CD4-positive, alpha-beta T cell treated with Interleukin-6 for 4 hours (primary cell): ENCODE results near the gene MMEL1.
A peak's percentile ranks its signal among the peaks of the same experiment; 100 is the strongest.
"Not testable (repeated sequence)": the region's sequence is repeated elsewhere in the genome, so short reads cannot be mapped to it uniquely, and the experiment has no call there.

ENCODE experiments used
- DNase-seq: peaks from one replicate; pipeline ENCODE4 v3.0.0-alpha.2; 2020; ENCODE audit warnings: mixed read lengths

MMEL1 gene

GRCh38 chr1:2568187-2568816 lies 64.5 kb downstream of the MMEL1 start:
- DNase-seq: not testable (repeated sequence)

GRCh38 chr1:2567083-2567679 lies 65.6 kb downstream of the MMEL1 start:
- no peak for DNase-seq

DNA sequence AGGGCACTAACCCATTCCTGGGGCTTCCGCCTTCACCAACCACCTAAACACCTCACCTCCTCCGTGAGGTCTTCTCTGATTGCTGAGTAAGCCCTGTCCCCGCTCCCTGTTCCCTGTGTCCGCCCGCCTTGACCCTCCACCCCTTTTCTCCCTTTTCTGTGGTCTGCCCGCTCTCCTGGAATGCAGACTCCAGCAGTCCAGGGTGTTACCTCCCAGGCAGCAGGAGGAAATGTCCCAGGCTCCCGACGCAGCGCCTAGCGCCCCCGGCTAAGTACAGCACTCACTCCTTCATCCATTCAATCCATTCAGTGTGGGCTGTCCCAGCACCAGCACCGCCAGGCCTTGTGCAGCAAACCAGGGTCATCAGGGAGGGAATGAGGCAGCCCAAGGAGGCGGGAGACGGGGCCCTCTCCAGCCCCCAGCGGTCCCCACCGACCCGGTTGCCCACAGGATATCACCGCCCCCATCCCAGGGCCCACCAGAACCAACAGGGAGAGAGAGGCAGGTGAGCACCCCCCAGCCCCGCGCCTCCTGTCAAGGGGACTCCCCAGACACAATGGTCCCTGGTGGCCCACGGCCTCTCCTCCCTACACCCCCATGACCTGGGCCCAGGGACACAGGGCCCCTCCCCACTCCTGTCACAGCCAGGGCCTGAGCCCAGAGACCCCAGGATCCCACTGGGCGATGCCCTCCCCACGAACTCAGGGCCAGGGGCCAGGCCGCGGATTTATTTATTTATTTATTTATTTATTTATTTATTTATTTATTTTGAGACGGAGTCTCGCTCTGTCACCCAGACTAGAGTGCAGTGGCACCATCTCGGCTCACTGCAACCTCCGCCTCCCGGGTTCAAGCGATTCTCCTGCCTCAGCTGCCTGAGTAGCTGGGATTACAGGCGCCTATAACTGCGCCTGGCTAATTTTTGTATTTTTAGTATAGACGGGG lies 66.4 kb downstream of the MMEL1 start:
- DNase-seq: no peak

DNA sequence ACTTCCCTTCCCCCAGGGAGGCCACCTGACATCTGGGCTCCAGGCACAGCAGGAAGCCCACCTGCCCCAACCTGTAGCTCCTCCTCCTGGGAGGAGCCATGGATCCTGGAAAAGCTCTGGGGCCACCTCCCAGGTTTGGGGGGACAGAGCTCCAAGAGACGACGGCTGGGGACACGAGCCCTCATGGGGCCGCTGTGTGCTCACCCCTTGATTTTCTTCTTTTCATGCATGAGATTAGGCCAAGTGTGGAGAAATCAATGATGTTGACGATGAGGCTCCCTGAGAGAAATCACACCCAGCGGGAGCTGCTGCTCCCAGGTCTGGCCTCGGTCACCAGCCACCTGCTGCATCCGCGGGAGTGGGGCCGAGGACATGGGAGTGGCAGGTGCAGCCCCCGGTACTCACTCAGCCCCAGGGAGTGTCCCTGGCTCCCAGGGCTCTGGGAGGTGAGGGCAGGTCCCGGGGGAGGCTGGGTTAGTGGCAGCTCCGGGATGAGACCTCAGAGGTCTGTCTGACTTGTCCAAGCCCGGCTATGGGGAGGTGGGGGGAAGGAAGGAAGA lies 67.9 kb downstream of the MMEL1 start:
- no peak for DNase-seq

GRCh38 chr1:2564006-2564814 lies 68.6 kb downstream of the MMEL1 start:
- no peak for DNase-seq

DNA sequence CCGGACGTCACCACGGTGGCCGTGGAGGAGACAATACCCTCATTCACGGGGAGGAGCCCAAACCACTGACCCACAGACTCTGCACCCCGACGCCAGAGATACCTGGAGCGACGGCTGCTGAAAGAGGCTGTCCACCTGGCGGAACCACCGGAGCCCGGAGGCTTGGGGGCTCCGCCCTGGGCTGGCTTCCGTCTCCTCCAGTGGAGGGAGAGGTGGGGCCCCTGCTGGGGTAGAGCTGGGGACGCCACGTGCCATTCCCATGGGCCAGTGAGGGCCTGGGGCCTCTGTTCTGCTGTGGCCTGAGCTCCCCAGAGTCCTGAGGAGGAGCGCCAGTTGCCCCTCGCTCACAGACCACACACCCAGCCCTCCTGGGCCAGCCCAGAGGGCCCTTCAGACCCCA lies 69.6 kb downstream of the MMEL1 start:
- no peak for DNase-seq

DNA sequence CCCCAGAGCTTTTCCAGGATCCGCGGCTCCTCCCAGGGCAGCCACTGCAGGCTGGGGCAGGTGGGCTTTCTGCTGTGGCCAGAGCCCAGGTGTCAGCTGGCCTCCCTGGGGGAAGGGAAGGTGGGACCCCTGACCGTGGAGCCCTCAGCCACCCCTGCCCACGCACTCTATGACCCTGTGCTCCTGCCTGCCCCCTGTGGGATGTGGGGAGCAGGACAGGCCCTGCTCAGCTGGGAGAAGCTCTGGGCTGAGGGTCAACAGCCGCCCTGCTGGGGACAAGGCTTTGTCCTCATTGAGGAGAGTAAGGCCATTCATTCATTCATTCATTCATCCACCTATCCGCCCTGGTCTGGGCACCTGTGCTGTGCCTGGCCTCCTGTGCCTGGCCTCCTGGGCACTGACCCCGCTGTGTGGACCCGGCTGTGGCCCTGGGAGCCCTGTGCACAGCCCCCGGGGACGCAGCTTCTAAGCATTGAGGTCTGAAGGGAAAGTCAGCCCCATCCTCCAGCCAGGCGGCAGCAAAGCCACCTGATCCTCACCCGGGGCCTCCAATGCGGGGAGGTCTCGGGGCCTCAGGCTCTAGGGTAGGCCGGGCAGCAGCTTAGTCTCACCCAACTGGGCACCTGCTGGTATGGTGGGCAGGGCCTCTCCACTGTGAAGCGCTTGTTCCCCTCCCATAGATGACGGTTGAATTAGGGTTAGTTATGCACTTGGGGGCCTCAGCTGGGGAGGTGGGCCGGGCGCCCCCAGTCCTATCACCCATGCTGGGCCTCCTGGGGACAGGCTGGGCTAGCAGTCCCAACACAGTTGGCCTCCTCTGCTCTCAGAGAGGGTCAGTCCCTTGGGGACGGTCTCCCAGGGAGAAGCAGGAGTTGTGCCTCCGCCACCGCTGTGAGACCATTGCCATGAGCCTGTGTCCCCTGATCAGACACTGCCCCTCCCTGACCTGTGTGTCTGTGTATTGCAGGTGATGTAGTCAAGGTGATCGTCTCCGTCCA lies 70.6 kb downstream of the MMEL1 start:
- DNase-seq: peak; percentile 34

DNA sequence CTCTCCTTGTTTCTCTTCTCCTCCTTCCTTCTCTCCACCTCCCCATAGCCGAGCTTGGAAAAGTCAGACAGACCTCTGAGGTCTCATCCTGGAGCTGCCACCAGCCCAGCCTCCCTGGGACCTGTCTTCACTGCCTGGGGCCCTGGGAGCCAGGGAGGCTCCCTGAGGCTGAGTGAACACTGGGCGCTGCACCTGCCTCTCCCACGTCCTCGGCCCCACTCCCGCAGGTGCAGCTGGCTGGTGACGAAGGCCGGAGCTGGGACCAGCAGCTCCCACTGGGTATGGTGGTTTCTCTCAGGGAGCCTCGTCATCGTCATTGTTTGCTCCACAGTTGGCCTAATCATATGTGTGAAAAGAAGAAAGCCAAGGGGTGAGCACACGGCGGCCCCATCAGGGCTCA lies 71.4 kb downstream of the MMEL1 start:
- DNase-seq: no peak

- DNase-seq: no peak
Measured at GRCh38 chr1:2560299-2561073, 72.3 kb downstream of the MMEL1 start.

DNA sequence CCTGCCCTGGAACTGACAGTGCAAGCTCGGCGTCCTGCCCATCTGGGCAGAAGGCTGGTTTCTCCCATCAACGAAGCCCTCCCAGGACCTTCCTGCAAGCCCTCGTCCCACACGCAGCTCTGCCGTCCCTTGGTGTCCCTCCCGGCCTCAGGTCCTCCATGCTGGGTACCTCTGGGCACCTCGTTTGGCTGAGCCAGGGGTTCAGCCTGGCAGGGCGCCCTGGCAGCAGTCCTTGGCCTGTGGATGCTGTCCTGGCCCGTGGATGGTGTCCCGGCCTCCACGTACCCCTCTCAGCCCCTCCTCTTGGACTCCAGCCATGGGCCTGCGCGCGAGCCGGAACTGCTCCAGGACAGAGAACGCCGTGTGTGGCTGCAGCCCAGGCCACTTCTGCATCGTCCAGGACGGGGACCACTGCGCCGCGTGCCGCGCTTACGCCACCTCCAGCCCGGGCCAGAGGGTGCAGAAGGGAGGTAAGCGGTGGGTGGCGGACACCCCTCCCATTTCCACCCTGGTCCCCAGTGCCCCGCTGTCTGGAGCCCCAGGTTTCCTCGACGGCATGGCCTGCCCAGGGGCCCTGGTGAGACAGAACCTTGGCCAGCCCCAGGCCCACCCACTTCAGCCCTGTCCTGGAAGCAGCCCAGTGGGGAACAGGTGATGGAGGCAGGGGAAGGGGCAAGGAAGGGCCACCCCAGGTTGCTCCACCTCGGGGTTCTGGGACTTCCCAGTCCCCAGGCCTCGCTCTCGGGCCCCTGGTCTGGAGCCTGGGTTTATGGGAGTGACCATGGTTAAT lies 73.1 kb downstream of the MMEL1 start:
- no peak for DNase-seq

GRCh38 chr1:2558861-2559260 lies 74.0 kb downstream of the MMEL1 start:
- DNase-seq: no peak

GRCh38 chr1:2558420-2558819 lies 74.4 kb downstream of the MMEL1 start:
- no peak for DNase-seq

- DNase-seq: no peak
Measured at GRCh38 chr1:2557482-2558400, 75.1 kb downstream of the MMEL1 start.

GRCh38 chr1:2556678-2557481 lies 75.9 kb downstream of the MMEL1 start:
- peak; percentile 56 for DNase-seq

- DNase-seq: peak; percentile 80
Measured at GRCh38 chr1:2556277-2556677, 76.5 kb downstream of the MMEL1 start, which contains the start of gene TNFRSF14. TSS of gene TNFRSF14 (plus strand) at chr1:2556371. CDS start at chr1:2556665, 294 bp downstream.

DNA sequence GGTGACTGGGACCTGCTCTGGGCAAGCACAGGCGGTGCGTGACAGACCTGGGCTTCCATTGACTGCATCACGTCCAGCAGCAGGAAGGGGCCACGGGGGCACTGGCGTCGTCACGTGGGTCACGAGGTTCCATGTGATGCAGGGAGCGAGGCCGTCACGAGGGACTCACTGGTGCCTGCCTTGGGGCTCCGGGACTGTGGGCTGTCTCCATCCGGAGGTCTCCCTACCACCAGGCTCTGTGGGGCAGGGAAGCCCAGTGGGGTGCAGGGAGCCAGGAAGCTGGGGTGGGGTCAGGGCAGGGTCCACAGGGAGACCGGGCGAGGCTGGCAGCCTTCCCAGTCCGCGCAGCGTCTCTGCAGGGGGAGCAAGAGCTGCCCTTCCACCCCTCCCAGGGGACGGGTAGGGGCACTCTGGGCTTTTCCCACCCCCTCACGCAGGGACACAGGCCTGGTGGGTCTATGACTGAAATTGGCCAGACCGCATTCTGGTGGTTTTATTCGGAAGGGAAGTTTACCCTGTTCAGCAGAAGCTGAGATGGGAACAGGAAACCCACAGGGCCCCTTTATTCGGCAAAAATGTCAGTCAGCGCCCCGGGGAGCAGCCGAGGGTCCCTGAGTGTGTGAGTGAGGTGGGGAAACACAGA lies 77.1 kb downstream of the MMEL1 start:
- DNase-seq: peak; percentile 75
